ENCODE measurements around the gene RHCG. TPM values are rescaled to one million over a fixed set of nuclear protein-coding genes. Genes with fewer than 3 reads are reported as not detected.

Gene RHCG
- total and polyA plus RNA-seq, 2 of the 13 experiments (the other 11 are each of a cell fraction or from before 2014, with no cell fraction given), result not detected

DNA sequence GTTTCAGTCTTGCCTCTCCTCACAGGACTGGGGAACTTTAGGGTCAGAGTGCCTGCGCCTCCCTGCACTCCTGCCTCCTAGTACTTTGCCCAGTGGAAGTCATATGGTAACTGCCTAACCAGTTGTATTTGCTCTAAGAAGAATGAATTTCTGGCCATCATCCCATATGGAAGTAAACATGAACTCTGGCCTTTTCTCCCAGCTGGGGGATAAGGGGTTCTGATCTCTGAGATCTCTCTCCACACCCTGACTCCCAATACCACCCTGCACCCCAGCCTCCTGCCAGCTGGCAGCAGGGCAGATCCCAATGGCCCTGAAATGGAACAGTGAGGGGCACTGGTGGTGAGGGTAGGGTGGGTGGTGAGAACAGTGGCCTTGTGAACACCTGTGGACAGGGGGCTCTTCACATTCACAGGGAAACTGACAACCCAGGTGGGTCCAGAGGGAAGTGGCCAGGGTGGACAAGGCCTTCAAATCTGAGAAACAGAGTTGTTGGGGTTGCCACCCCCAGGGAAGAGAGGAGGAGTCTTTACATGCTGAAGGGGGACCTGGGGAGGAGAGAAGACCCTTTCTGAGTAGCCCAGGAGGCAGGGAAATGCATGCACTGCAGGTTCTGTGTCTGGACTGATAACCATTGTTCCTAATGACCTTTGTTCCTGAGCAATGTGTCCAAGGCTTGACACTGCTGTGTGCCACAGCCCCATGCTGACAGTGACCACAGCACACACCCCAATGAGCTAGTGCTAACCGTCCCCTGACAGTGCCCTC, 36.9 kb downstream of the RHCG start (continued):
- TF ChIP-seq, protein P1, sequence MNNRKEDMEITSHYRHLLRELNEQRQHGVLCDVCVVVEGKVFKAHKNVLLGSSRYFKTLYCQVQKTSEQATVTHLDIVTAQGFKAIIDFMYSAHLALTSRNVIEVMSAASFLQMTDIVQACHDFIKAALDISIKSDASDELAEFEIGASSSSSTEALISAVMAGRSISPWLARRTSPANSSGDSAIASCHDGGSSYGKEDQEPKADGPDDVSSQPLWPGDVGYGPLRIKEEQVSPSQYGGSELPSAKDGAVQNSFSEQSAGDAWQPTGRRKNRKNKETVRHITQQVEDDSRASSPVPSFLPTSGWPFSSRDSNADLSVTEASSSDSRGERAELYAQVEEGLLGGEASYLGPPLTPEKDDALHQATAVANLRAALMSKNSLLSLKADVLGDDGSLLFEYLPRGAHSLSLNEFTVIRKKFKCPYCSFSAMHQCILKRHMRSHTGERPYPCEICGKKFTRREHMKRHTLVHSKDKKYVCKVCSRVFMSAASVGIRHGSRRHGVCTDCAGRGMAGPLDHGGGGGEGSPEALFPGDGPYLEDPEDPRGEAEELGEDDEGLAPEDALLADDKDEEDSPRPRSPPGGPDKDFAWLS (CRISPR knock-in tag; IDR thresholded peaks at IDR 0.05; ENCODE audit: borderline replicate concordance), result peak; percentile 21; the same call in 1 of the 2 replicates
- TF ChIP-seq KLF6 (CRISPR knock-in tag; IDR thresholded peaks at IDR 0.05), result no peak
- no peak for TF ChIP-seq NFKBIZ (CRISPR knock-in tag; IDR thresholded peaks at IDR 0.05)
- TF ChIP-seq ZMYM2 (CRISPR knock-in tag; IDR thresholded peaks at IDR 0.05), result no peak
- TF ChIP-seq ZNF335 (CRISPR knock-in tag; IDR thresholded peaks at IDR 0.05), result no peak
- TF ChIP-seq, protein P2, sequence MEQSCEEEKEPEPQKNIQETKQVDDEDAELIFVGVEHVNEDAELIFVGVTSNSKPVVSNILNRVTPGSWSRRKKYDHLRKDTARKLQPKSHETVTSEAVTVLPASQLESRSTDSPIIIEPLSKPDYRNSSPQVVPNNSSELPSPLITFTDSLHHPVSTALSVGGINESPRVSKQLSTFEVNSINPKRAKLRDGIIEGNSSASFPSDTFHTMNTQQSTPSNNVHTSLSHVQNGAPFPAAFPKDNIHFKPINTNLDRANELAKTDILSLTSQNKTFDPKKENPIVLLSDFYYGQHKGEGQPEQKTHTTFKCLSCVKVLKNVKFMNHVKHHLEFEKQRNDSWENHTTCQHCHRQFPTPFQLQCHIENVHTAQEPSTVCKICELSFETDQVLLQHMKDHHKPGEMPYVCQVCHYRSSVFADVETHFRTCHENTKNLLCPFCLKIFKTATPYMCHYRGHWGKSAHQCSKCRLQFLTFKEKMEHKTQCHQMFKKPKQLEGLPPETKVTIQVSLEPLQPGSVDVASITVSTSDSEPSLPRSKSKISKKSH (CRISPR knock-in tag; IDR thresholded peaks at IDR 0.05; ENCODE audit: borderline replicate concordance), result no peak
- TF ChIP-seq MED1 (CRISPR knock-in tag; IDR thresholded peaks at IDR 0.05), result peak; percentile 64
- TF ChIP-seq ZFP36L1 (CRISPR knock-in tag; IDR thresholded peaks at IDR 0.05), result no peak
- TF ChIP-seq RARG (CRISPR knock-in tag; IDR thresholded peaks at IDR 0.05; ENCODE audit: low read depth), result no peak
- peak; percentile 19; the same call in 1 of the 2 replicates for TF ChIP-seq ZMYM4 (CRISPR knock-in tag; IDR thresholded peaks at IDR 0.05)
- no peak for TF ChIP-seq RFX1 (IDR thresholded peaks at IDR 0.05)
- no peak for TF ChIP-seq ZHX1 (CRISPR knock-in tag; IDR thresholded peaks at IDR 0.05; ENCODE audit: low read depth)
- TF ChIP-seq ZNF879 (CRISPR knock-in tag; IDR thresholded peaks at IDR 0.05), result no peak
- TF ChIP-seq FOXC1 (CRISPR knock-in tag; IDR thresholded peaks at IDR 0.05; ENCODE audit: borderline replicate concordance), result no peak; the same call in 1 of the 2 replicates
- TF ChIP-seq, protein P3, sequence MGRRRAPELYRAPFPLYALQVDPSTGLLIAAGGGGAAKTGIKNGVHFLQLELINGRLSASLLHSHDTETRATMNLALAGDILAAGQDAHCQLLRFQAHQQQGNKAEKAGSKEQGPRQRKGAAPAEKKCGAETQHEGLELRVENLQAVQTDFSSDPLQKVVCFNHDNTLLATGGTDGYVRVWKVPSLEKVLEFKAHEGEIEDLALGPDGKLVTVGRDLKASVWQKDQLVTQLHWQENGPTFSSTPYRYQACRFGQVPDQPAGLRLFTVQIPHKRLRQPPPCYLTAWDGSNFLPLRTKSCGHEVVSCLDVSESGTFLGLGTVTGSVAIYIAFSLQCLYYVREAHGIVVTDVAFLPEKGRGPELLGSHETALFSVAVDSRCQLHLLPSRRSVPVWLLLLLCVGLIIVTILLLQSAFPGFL (CRISPR knock-in tag; IDR thresholded peaks at IDR 0.05), result no peak
- no peak for TF ChIP-seq PLSCR1 (CRISPR knock-in tag; IDR thresholded peaks at IDR 0.05; ENCODE audit: borderline replicate concordance)
- TF ChIP-seq SAFB2 (CRISPR knock-in tag; IDR thresholded peaks at IDR 0.05; ENCODE audit: borderline replicate concordance, low read depth), result no peak
- no peak for TF ChIP-seq ZNF10 (CRISPR knock-in tag; IDR thresholded peaks at IDR 0.05; ENCODE audit: borderline replicate concordance, low read depth)
- TF ChIP-seq JUNB (CRISPR knock-in tag; IDR thresholded peaks at IDR 0.05; ENCODE audit: borderline replicate concordance), result no peak
- TF ChIP-seq RXRA (CRISPR knock-in tag; IDR thresholded peaks at IDR 0.05), result no peak; the same call in 1 of the 2 replicates
- TF ChIP-seq HMG20A (CRISPR knock-in tag; IDR thresholded peaks at IDR 0.05; ENCODE audit: borderline replicate concordance), result 0 out of 2 replicates have a peak, but pooled peaks have one; percentile 18
- TF ChIP-seq HDAC1 (CRISPR knock-in tag; IDR thresholded peaks at IDR 0.05), result no peak; the same call in 1 of the 2 replicates
- peak in 1 of 2 experiments; percentile 26; a peak in 1 of 4 replicates for TF ChIP-seq POLR2A (IDR thresholded peaks at IDR 0.05; ENCODE audit: insufficient read depth in 1 of 2, low read depth in 2 of 2, low read length in 2 of 2)
